ENCODE measurements around the gene APEX1.
"Not testable (repeated sequence)": the region's sequence is repeated elsewhere in the genome, so short reads cannot be mapped to it uniquely, and the experiment has no call there.

The APEX1 gene

DNA sequence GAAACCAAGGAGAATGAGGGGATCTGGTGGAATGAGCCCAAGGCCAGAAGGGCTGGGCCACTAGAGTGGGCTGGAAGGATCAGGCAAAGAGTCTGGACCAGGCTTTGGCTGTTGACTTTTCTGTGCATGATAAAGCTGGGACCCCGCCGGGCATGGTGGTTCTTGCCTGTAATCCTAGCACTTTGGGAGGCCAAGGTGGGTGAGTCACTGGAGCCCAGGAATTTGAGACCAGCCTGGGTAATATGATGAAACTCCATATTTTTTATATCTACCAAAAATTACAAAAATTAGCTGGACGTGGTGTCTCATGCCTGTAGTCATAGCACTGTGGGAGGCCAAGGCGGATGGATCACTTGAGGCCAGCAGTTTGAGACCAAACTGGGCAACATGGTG is 18.7 kb upstream of the APEX1 start:
- no peak for DNase-seq

GRCh38 chr14:20438664-20439063 is 16.4 kb upstream of the APEX1 start:
- no peak for DNase-seq

DNA sequence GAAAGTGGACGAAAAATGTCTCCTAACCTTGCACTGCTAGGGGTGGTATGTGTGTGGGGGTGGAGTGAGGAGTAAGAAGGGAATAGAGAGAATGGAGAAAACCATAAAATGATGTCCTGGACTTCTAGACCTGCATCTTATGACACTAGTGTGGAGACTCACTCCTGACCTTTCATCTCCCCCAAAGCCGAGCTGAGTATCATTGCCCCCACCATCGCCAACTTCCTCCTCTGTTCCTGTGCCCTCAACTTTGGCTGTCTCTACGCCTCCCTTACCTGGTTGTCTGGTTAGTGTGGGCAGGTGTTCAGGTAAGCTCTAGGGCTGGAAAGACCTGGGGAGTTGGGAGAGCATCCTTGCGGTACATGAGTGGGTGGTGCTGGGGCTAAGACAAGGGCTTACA is 14.6 kb upstream of the APEX1 start:
- no peak for DNase-seq

DNA sequence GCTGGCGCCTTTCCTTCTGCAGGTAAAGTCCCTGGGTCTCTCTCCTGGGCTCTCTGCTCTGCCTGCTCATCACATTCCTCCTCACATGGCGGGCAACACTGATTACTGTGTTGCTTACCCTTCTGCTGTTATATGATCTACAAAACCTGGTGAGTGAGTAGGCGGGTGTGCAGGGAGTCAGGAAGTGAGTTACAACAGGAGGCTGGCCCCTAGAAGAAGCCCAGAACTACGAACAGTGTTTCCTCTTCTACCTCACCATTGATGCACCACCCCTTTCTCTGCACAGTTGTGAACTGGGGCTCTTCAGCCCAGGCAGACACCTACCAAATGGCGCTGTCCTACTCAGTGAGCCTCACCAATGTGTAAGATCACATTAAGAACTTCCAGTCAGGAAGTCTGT is 14.1 kb upstream of the APEX1 start:
- DNase-seq, result no peak

GRCh38 chr14:20441461-20441860 is 13.6 kb upstream of the APEX1 start:
- DNase-seq, result no peak

DNA sequence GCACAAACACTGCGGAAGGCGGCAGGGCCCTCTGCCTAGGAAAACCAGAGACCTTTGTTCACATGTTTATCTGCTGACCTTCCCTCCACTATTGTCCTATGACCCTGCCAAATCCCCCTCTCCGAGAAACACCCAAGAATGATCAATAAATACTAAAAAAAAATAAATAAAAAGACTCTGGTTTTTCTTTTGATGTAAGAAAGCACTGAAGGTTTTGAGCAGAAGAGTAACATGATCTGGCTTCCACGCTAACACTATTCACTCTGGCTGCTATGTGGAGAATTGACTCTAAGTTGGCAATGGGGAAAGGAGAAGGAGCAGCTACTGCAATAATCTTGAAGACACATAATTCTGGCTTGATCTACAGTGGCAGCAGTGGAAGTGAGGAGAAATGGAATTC is 11.4 kb upstream of the APEX1 start:
- not testable (repeated sequence) for DNase-seq

- DNase-seq, result no peak
Observed at GRCh38 chr14:20446889-20447288, 8.1 kb upstream of the APEX1 start.

DNA sequence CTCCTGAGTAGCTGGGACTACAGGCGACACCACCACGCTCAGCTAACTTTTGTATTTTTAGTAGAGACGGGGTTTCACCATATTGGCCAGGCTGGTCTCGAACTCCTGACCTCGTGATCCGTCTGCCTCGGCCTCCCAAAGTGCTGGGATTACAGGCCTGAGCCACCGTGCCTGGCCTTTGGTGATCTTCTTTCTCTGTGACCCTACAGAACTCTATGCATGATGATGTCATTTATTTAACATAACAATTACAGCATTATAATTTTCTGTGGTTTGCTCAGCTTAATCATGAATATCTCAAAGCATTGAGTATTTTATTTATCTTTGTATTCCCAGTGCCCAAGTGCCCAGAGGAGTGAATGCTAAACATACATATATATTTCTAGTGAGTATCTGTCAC is 2.2 kb upstream of the APEX1 start:
- DNase-seq, result not testable (repeated sequence)

- no peak for DNase-seq
Observed at GRCh38 chr14:20455355-20456300, 602 bp downstream of the APEX1 start.

- no peak for DNase-seq
Observed at GRCh38 chr14:20456971-20457370, 1.9 kb downstream of the APEX1 start.

DNA sequence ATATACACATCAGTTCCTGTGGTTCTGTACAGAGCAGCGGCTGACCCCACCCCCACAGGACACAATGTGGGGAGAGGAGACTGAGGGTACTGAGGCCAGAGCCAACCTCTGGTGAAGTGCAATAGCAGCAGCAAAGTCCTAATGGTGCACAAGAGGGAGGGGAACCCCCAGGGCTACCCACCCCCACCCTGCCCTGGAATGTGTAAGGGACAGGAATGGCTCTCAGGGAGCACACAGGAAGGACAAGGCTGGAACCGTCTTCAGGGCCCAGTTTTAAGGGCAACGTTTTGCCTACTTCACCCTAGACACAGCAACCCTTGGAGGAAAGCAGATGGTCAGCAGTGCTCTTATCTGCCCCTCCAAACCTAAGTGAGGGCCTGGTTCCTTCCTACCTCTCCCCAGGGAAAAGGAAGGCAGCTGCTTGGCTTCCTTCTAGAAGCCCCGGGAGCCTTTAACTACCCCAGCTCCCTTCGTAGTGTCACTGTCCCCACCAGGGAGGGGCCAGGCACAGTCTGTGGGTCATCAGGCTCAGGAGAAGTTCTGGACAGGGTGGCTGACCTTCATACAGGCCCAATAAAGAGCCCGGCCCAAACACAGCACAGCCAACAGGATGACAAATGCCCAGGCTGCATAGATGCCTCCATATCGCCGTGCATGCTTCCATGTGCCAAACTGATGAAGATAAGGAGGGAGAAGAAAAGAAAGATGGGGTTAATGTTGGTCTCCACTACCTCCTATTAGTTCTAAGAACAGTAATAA is 3.2 kb downstream of the APEX1 start:
- no peak for DNase-seq

GRCh38 chr14:20460458-20461224 is 5.6 kb downstream of the APEX1 start:
- DNase-seq, result peak; percentile 85

DNA sequence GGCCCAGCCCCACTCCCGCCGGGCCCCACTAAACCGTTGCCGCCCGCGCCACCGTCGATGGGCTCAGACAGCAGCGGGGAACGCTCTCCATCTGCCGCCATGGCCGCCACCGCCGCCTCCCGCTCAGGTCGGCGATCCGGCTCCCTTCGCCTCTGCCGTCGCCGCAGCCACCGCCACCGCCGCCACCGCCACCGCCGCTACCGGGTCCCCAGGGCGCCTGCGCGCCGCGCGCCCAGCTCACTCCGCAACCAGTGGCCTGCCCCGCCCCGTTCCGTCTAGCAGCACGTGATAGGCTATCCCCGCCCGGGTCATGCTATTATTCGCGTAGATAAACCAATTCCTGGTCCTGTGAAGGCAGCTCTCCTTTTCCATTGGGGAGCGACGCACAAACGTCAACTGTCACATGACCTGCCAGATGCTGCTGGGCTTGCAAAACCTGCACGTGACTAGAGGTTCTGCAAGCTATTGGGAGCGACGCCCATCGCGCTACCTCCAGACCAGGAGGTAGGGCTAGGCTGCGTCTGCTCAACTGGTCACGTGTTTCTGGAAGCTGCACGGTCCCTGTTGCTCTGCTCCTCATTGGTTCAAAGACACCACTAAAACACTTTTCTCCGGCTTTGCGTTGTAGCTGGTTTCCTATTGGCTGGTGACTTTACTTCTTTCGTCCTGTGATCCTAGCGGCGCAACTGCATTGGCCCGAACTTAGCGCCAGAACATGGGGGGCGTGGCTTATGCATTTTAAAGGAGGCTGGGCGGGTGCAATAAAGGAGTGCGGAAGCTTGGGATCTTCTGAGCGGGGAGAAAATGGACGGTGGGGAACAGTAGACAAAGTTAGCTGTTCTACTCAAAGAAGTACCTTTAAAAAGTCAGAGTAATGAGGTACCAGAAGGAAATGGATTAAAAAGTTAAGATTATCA is 6.5 kb downstream of the APEX1 start, which contains the start of gene PIP4P1:
PIP4P1 (minus strand) TSS at position 210 of the 917 bp plus-strand sequence; CDS start at position 101, 109 bp downstream.
- DNase-seq, result peak; percentile 100

- DNase-seq, result no peak
Observed at GRCh38 chr14:20468764-20469241, 13.8 kb downstream of the APEX1 start.

GRCh38 chr14:20469242-20469889 is 14.3 kb downstream of the APEX1 start, which contains the start of gene PNP:
Gene PNP (plus strand): TSS chr14:20469406. CDS start chr14:20469525, 119 bp downstream.
- peak; percentile 94 for DNase-seq

DNA sequence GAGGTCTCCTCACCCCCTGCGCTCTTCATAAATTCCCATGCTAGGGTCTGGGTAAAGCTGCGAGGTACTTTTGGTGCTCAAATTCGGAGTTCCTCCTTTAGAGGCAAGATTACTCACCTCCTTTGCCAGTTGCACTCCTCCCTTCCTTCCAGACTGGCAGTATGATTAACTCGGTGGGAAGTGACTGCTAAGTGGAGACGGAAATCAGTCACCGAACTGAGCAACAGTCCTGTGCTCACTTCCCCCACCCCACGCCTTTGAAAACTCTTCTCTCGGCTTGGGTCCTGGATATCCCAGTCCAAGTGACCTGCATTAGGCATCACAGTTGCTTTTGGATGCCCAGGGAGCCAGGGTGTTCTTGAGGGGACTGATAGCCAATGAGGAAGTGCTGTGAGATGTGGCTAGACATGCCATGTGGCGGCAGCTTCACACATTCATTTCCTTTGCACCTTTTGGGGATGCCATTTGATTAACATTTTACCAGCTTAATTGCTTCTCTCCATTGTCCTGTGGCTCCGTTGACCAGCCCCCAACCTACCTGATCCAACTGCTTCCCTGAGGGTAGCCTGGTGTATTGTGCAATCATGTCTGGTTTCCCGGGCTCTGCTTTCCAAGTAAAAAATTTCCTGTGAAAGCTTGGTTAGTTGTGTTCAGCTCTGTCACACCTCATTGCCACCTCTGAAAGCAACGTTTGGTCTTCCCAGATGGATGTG is 15.0 kb downstream of the APEX1 start:
- DNase-seq, result peak; percentile 83

GRCh38 chr14:20470603-20470901 is 15.5 kb downstream of the APEX1 start:
- no peak for DNase-seq

- no peak for DNase-seq
Observed at GRCh38 chr14:20472536-20473169, 17.6 kb downstream of the APEX1 start.

DNA sequence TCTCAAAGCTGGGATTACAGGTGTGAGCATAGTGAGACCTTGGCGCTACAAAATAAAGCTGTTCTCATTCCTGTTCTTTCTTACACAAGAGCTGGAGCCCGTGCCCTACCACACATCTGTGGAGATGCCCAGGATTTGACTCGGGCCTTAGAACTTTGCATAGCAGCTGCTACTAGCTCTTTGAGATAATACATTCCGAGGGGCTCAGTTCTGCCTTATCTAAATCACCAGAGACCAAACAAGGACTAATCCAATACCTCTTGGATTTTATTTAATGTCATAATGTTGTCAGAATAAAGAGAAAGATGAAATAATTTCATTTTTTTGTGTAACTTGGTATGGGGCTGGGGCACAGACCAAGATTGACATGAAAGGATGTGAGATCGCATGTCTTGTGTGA is 21.8 kb downstream of the APEX1 start:
- DNase-seq, result no peak

GRCh38 chr14:20477211-20477876 is 22.3 kb downstream of the APEX1 start:
- DNase-seq, result peak; percentile 69
